VCaP (cell line): ENCODE results near the gene MARS1.

ENCODE experiments used
- H3K27ac ChIP-seq: fragments of 450-650 bp; 2 replicates; pipeline ENCODE4 v1.5.1; 2017
- TF ChIP-seq, protein P1 (sequence below): fragments of 450-650 bp; conservative IDR thresholded peaks from 2 replicates; pipeline ENCODE4 v1.5.1; 2017; ENCODE audit warnings: mild to moderate bottlenecking, moderate library complexity

The MARS1 gene

DNA sequence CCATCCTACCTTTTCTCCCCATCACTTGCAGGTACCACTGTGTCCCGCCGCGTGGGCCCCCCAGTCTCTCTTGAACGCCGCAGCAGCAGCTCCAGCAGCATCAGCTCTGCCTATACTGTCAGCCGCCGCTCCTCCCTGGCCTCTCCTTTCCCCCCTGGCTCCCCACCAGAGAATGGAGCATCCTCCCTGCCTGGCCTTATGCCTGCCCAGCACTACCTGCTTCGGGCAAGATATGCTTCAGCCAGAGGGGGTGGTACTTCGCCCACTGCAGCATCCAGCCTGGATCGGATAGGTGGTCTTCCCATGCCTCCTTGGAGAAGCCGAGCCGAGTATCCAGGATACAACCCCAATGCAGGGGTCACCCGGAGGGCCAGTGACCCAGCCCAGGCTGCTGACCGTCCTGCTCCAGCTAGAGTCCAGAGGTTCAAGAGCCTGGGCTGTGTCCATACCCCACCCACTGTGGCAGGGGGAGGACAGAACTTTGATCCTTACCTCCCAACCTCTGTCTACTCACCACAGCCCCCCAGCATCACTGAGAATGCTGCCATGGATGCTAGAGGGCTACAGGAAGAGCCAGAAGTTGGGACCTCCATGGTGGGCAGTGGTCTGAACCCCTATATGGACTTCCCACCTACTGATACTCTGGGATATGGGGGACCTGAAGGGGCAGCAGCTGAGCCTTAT is 17.4 kb upstream of the MARS1 start:
- TF ChIP-seq, protein P1, sequence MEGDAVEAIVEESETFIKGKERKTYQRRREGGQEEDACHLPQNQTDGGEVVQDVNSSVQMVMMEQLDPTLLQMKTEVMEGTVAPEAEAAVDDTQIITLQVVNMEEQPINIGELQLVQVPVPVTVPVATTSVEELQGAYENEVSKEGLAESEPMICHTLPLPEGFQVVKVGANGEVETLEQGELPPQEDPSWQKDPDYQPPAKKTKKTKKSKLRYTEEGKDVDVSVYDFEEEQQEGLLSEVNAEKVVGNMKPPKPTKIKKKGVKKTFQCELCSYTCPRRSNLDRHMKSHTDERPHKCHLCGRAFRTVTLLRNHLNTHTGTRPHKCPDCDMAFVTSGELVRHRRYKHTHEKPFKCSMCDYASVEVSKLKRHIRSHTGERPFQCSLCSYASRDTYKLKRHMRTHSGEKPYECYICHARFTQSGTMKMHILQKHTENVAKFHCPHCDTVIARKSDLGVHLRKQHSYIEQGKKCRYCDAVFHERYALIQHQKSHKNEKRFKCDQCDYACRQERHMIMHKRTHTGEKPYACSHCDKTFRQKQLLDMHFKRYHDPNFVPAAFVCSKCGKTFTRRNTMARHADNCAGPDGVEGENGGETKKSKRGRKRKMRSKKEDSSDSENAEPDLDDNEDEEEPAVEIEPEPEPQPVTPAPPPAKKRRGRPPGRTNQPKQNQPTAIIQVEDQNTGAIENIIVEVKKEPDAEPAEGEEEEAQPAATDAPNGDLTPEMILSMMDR, result no peak
- no peak overlapping the region for H3K27ac ChIP-seq

GRCh38 chr12:57470970-57471656 is 16.8 kb upstream of the MARS1 start:
- no peak overlapping the region for H3K27ac ChIP-seq
- TF ChIP-seq, protein P1, result no peak

- TF ChIP-seq, protein P1, result no peak
- H3K27ac ChIP-seq, result no peak overlapping the region
Measured at GRCh38 chr12:57471661-57472060, 16.2 kb upstream of the MARS1 start.

- TF ChIP-seq, protein P1, result no peak
- H3K27ac ChIP-seq, result no peak overlapping the region
Measured at GRCh38 chr12:57472391-57472790, 15.5 kb upstream of the MARS1 start.

- TF ChIP-seq, protein P1, result no peak
Measured at GRCh38 chr12:57473392-57473791, 14.5 kb upstream of the MARS1 start.

DNA sequence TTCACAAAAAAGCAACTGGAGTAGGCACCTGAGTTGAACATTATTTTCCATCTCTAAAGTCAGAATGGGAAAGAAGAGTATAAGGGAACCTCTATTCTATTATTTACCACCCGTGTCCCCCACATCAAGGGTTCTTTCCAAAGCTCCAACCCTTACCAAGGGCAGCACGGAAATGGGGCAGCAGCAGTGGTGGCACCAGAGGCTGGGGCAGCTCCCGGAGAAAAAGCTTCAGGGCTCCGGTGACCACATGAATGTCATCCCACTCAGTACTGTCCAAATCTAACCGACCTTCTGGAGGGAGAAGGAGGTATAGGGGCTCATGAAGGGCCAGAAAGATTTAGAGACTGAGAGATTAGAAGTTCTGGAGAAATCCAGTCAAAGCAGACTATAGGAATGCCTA is 14.0 kb upstream of the MARS1 start:
- TF ChIP-seq, protein P1, result no peak
- H3K27ac ChIP-seq, result no peak overlapping the region

More at GRCh38 chr12:57473392-57473791, 14.5 kb upstream of the MARS1 start:
- no peak overlapping the region for H3K27ac ChIP-seq

- TF ChIP-seq, protein P1, result no peak
Measured at GRCh38 chr12:57474430-57474829, 13.4 kb upstream of the MARS1 start.

More at GRCh38 chr12:57474430-57474829, 13.4 kb upstream of the MARS1 start:
- no peak overlapping the region for H3K27ac ChIP-seq
